Measurements from ENCODE around the gene TNC.

The TNC gene

DNA sequence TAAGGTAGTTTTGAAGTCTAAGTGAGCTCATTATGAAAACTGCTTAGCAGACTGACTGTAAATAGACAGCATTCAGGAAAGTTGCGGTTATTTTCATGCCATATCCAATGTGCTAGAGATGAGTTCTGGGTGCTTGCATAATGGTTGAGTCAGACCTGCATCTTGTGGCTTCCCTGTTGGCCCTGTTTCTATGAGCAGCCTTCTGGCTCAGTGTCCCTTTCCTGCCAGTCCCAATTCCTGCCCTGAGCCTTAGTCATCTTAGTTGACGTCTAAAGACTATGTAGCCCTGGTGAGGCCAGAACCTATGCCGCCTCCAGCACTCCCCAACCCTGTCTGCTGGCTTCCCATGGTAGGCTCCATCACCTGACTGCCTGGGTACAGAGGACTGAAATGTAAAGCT, 111.3 kb downstream of the TNC start:
- DNase-seq, result peak; percentile 96

DNA sequence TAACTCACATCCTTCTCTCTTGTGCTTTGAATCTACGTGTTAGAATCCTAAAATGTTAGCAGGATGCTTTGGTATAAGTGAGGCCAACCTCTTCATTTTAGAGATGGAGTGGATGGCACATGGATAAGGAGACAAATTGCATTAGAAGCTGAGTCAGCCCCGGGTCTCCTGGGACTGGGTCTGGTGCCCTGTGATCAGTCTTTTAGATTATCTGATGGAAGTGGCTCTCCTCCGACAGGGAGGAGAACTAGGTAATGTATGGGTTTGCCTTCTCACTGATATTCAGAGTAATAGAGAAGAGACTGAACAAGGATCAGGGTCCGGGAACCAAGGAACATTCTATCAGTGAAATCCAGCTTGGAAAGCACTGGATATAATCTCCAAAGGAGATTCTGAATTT, 112.6 kb downstream of the TNC start:
- DNase-seq, result no peak

- DNase-seq, result no peak
These were observed 113.4 kb downstream of the TNC start for GRCh38 chr9:115004545-115004944.

DNA sequence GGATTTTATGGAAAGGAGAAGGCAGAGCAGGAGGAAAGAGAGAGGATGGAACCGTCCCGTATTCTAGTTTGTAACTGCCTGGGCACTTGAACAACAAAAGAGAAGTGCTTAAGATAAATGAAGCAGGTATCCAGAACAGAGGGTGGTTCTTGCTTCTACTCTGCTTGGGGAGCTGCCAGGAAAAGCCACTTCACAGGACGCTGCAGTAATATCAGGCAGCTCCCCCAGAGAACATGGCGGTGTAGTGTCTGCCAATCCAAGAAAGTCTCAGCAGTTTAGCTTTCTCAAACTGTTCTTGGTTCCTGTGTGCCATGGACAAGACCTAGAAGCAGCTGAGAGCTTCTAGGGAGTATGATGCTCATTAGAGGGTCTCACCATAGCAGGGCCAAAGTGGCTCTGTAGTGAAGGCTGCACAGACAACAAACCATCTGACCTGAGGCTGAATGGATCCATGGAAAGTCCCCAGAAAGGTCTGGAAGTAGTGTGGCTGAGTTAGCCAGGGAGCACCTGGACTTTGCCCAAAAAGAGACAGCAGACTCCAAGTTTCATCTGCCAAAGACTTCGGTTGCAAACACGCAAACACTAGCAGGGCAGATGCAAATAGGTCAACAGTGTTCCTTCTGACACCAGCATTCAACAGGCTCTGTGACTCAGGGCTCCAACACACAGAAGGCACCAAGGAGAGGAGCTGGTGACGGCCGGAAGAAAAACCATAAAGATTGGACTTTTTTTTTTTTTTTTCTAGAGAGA, 115.4 kb downstream of the TNC start:
- DNase-seq, result no peak

DNA sequence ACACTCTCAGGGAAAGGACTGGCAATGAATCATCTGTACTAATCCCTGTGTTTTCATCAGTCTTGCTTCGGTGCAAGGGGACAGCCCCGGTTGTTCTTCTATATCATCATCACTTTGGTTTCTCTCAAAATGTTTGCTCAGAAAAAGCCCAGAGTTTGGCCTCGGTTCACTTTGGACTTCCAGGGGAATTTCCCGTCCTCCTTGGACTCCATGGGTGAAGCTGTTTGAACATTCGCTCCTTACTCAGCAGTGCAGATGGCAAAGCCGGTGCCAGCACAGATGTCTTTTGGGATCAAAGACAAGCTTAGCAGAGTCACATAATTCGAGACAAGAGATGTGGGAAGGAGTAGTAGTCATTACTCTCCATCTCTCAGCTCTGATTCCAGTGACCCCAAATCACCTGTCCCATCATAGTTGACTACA, 117.7 kb downstream of the TNC start:
- DNase-seq, result no peak

DNA sequence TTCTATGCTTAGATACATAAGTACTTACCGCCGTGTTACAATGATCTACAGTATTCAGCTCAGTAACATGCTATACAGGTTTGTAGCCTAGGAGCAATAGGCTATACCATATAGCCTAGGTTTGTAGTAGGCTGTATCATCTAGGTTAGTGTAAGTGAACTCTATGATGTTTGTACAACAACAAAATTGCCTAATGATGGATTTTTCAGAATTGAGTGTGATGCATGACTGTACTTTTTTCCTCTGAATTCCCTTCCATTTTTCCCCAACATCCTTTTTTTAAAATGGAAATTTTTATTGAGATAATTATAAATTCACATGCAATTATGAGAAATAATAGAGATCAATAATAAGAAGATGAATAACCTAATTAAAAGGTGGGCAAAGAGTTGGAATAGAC, 119.6 kb downstream of the TNC start:
- no peak for DNase-seq

GRCh38 chr9:114995681-114996221, 122.2 kb downstream of the TNC start:
- no peak for DNase-seq

DNA sequence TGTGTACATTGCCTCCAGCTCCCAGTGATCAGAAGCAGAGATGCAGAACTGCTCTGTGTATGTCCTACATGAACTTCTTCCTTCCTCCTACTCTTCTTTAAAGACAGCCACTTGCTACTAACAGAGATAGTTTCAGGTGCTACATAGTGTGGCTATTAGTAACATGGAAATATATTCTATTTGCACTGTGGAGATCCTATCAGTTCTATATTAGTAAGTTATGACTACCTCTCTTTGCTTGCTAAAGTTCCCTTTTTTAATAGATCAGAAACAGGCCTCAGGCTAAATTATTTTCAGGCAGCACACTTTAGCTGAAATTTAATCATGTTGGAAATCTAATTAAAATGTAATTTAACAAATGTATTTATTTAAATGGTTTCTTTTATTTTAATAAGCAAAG, 123.2 kb downstream of the TNC start:
- no peak for DNase-seq

GRCh38 chr9:114991861-114992260, 126.1 kb downstream of the TNC start:
- no peak for DNase-seq

DNA sequence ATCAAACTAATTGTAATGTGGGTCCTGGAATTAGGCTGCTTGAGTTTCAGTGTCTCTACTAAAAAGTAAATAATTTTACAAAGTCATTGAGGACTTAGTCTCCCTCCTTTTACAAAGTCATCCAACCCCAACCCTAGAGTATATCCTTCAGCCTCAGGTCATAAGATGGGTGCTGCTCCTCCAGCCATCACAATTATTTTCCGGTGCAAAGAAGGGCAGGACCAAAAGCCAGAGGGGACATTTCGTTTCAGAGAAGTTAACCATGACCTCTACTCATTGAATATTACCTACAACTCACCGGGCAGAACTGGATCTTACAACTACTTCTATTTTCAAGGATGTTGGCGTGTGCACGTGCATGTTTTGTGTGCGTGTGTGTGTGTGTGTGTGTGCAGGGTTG, 127.1 kb downstream of the TNC start:
- no peak for DNase-seq

DNA sequence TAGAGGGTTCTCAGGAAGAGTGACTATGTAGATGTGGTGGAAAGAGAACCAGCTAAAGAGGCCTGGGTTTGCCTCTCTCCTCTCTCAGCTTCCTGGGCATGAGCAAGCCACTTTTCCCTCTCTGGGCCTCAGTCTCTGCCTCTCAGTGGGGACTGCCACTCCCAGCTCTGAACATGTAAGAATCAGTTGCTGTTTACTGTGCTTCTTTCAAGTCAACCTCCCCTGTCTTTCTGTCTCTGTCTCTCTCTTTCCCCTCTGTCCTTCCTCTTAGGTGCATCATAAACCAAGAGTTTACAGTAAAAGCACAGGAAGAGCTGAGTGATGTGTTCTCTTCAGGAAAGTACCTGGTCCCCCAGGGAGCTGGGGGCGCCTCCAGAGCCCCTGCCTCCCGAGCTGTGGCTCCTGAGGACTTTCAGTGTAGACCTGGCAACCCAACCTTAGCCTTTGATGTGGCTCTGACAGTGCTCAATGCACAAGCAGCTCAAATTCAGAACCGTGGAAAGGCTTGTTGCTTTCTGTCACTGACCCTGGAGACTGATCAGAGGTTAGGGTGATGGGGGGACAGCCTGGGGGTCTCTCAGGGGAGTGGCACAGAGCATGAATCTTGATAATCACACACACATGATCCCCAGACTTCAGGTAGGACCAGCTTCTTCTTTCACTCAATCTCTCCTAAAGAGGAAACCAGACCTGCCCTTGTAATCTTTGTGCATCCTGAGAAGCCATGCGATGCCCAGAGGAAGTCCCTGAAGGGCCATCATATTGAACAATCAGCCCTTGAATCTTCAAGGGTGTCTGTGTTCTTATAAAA, 128.2 kb downstream of the TNC start:
- DNase-seq, result no peak

GRCh38 chr9:114988962-114989599, 128.9 kb downstream of the TNC start:
- DNase-seq, result no peak

DNA sequence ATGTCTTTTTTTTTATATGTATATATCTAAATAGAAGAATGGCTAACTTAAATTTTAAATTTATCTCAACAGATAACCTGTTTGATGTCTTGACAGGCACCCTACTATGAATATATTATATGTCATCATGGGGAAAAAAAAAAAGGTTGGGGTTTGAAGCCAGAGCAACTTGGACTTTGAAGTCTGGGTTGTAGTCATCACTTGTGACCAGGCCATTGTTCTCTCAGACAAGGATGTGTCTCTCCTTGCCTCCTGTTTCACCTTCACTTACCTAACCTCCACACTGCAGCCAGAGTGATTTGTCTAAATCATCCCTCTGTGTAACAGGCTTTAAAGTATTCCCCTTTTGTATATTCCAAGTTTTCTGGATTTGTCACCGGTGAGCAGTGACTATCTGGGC, 130.8 kb downstream of the TNC start:
- DNase-seq, result no peak

DNA sequence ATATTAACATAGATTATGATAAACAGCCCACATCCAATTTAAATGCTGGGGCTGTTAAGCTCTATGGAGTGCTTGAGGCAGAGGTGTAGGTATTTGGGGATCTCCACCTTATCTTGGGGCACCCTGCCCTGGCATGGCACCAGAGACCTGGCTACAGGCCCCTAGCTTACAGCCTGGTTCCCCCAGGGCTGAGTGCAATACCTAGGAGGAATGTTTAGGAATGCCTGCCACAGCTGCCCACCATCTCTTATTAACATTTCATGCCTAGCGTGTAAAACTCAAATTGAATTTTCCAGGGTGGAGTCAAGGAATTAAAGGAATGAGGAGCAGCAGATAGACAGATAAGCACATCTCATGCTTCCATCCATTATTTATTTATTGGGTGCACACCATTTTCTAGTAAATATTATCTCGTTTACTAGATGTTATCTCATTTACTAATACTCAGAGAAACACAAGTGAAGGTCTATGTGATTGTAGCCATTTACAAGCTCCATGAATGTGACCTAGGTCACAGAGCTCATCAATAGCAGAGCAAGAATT, 131.9 kb downstream of the TNC start:
- no peak for DNase-seq

- DNase-seq, result peak; percentile 61
These were observed 136.9 kb downstream of the TNC start for GRCh38 chr9:114981063-114981462.

DNA sequence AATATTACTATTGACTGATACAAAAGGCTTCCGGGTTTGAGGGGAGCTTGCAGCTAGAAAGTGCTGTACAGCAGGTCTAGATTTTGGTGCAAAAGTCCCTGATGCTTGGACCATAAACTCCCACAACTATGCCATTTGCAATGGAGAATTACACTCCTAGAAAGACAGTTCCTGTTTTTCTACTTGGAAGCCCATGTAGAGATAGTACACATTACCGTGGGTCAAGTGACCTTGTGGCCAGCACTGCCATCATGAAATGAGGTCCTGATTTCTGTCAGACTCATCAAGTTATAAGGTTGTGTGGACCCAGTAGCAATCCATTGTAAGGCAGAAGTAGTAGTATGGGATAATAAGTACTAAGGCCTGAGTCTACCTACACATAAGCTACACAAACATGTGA, 144.7 kb downstream of the TNC start:
- DNase-seq, result no peak

DNA sequence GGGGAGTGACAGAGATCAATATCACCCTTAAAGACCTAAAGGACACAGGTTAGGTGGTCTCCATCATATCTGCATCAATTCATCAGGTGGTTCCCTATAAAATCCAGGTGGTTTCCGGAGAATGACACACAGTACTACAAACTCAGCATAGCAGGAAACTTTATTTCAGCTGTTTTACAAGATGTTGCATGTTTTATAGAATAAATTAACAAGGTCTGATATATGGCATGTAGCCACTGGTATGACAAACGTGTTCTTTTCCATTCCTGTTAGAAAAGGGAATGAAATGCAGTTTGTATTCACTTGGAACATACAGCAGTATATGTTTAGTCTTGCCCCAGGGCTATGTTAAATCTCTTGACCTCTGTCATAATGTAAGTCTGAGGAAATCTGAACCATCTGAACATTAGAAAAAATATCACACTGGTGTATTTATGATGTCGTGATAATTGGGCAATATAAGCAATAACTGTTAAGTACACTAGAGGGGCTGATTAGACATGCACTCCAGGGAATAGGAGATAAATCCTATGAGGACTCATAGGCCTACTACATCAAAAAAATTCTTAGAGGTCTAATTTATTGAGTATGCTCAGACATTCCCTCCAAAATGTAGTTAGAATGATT, 145.3 kb downstream of the TNC start:
- no peak for DNase-seq

All from EL (cell line).